Adrenal gland (tissue), 5 donors: ENCODE data around the gene THSD7B.

Experiments used
- CTCF ChIP-seq, 6 experiments: fragments of 450-650 bp in 4 of 6; fragments of 200-600 bp in 2 of 6; sonication (generic) in 1 of 6; IDR thresholded peaks; 1 replicate in 5 of 6; 2 replicates in 1 of 6; pipeline versions ENCODE4 v1.5.1 to v1.8.0; 2016 to 2021; ENCODE audit warnings: antibody characterized with exemption in 6 of 6, mild to moderate bottlenecking in 2 of 6, moderate library complexity in 1 of 6
- POLR2A ChIP-seq, 2 donors: fragments of 450-650 bp; IDR thresholded peaks; one replicate each; pipeline ENCODE4 v1.6.1; 2017; ENCODE audit warnings: antibody characterized with exemption in 2 of 2, mild to moderate bottlenecking in 2 of 2, moderate library complexity in 1 of 2
- donor health status: DM: no; HTN: no; CAD: no.

GRCh38 chr2:137192366-137193310, 427.3 kb downstream of the THSD7B start:
- no peak for TF ChIP-seq CTCF (IDR thresholded peaks at IDR 0.05)
- no peak for TF ChIP-seq POLR2A (IDR thresholded peaks at IDR 0.05)
